ENCODE results near the gene ASPN.

Gene ASPN

DNA sequence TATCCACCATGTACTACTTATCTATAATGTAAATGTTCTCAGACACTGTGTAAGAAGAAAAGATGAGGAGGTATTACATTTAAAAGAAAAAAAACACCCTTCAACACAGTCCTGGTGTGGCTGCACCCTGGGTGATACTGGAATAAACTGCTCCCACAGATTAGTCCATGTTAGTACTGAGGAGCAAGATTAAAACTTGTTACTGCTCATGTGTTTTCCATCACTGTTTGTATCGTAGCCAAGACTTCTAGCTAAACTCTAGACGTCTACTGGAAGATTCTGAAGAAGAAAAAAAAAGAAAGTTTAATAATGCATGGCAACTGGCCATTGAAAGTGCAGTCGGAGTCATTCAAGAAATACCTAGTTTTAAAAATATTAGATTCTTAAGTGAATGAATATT lies at the start of gene ASPN:
TSS of gene ASPN (minus strand) at position 178 of the 400 bp plus-strand sequence.
- in situ Hi-C loops (cut with MboI; ENCODE audit: low sequenced_read_pairs), result no loop called here

DNA sequence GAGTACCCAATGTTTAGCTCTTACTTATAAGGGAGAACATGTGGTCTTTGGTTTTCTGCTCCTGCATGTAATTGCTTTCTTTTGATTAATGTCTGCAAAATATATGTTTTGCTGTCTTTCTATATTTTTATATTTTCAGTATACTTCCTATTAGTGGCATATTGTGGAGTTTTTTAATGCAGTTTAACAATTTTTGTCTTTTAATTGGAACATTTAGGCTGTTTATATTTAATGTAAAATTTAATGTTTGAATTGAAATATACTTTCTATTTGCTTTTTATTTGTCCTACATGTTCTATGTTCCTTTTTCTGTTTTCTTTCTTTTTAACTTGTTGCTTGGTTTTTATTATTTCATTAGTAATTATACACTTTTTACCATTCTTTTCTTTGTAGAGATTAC lies 48.6 kb upstream of the ASPN start:
- in situ Hi-C loops (cut with MboI; ENCODE audit: low sequenced_read_pairs), result no loop called here

DNA sequence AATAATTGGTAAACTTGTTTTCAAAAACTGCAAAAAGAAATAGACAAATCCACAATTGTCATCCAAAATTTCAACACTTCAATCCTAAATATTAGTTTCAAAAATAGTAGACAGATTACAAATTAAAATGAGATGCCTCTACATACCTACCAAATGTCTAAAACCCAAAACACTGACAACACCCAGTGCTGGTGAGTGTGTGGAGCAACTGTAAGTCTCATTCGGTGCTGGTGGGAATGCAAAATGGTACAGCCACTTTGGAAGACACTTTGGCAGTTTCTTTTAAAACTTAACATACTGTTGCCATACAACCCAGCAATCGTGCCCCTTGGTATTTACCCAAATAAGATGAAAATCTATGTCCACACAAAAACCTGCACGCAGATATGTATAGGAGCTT lies 46.8 kb upstream of the ASPN start:
- in situ Hi-C loops (cut with MboI; ENCODE audit: low sequenced_read_pairs), result no loop called here

DNA sequence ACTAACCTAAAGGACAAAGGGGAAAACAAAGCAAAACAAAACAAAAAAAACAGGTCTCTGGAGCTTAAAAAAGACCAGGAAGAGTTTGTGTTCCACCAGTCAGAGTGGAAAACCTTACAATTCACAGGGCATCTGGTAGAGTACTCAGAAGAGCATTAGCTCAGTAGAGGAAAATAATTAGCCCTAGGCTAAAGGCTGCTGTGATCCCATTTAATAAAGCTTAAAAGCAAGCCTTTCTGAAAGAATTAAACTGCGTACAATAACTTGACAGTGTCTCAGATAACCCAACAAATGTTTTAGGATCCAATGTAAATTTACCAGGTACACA lies 46.2 kb upstream of the ASPN start:
- in situ Hi-C loops (cut with MboI; ENCODE audit: low sequenced_read_pairs), result no loop called here

DNA sequence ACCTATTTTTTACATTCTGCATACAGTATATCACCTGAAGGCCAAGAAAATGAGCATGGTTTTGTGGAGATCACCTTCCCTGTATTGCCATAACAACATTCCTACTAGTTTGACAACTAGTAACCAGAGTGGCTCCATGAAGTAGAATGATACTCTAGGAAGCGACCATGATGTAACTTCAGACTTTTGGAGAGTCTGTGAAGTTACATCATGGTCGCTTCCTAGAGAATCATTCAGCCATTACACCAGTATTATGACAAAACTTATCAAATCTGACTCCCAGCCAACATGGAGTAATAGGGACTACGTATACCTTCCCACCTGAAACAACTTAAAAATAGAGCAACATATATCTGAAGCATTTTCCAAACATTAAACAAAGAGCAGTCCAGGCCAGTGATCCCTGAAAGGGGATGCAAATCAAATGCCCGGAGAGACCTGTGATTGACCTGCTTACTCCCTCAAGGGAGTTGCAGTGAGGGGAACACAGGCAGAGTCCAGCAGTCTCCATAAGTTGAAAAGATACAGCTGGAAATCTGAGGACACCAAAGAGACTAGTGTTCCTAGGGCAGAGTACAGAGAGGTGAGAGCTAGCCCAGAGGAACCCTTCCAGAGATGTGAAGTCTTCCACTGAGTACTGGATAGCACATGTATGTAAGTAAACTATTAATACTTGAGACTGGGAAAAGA lies 45.7 kb upstream of the ASPN start:
- in situ Hi-C loops (cut with MboI; ENCODE audit: low sequenced_read_pairs), result no loop called here

DNA sequence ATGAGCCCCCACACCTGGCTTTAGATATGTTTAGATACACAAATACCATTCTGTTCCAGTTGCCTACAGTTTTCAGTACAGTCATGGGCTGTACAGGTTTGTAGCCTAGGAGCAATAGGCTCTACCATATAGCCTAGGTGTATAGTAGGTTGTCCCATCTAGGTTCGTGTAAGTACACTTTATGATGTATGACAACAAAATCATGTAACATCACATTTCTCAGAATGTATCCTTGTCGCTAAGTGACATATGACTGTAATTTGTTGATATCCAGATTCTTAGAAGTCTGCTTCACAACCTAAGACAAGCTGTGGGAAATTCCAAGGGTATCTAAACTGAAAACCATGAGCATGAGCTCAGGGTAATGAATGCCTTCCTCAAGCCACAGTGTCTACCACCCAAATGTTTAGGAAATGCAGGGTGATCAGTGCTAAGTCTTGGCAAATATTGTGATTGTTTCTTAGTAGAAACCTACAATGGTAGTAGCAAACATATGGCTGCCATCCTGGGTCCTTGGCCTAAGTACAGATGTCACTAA lies 45.1 kb upstream of the ASPN start:
- in situ Hi-C loops (cut with MboI; ENCODE audit: low sequenced_read_pairs), result no loop called here

GRCh38 chr9:92525306-92525705 lies 43.0 kb upstream of the ASPN start:
- in situ Hi-C loops (cut with MboI; ENCODE audit: low sequenced_read_pairs), result no loop called here

- in situ Hi-C loops (cut with MboI; ENCODE audit: low sequenced_read_pairs), result no loop called here
Observed at GRCh38 chr9:92524881-92525280, 42.6 kb upstream of the ASPN start.

- in situ Hi-C loops (cut with MboI; ENCODE audit: low sequenced_read_pairs), result no loop called here
Observed at GRCh38 chr9:92522983-92523970, 41.0 kb upstream of the ASPN start.

- in situ Hi-C loops (cut with MboI; ENCODE audit: low sequenced_read_pairs), result no loop called here
Observed at GRCh38 chr9:92520837-92521236, 38.5 kb upstream of the ASPN start.

DNA sequence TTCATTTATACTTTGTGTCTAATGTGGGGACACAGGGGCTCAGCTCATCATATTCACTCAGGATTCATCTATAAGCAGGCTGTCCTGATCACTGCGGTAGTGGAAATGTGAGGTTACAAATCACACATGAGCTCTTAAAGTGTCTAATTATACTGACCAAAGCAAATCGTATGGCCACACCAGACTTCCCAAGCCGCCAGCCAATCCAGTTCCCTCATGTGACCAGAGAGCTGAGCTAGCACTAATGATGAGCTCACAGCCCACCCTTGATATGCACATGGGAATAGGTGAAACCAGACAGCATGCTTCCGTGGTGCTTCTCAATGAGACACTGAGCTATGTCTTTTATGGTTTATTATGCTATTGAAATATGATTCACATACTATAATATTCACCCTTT lies 35.9 kb upstream of the ASPN start:
- in situ Hi-C loops (cut with MboI; ENCODE audit: low sequenced_read_pairs), result no loop called here

DNA sequence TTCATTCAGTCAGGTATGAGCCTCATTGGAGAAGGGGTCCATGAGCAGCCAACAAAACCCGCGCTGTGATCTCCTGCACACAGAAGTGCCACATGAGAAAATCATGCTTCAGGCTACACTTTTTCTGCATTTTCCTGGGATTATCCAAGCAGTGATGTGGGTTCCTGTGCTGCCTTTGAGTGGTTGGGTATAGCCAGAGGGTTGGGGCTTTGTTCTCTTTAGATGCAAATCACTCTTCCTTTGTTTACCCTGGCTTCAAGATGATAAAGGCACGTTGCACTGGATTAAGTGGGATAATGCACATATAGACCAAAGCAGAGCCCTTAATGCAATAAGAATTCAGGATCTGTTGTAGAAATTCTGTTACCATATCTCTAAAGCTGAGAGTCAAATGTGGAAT lies 34.7 kb upstream of the ASPN start:
- in situ Hi-C loops (cut with MboI; ENCODE audit: low sequenced_read_pairs), result no loop called here

GRCh38 chr9:92516521-92516920 lies 34.2 kb upstream of the ASPN start:
- in situ Hi-C loops (cut with MboI; ENCODE audit: low sequenced_read_pairs), result no loop called here

- in situ Hi-C loops (cut with MboI; ENCODE audit: low sequenced_read_pairs), result no loop called here
Observed at GRCh38 chr9:92514635-92515034, 32.3 kb upstream of the ASPN start.

GRCh38 chr9:92513349-92513748 lies 31.0 kb upstream of the ASPN start:
- in situ Hi-C loops (cut with MboI; ENCODE audit: low sequenced_read_pairs), result no loop called here

GRCh38 chr9:92512622-92513021 lies 30.3 kb upstream of the ASPN start:
- in situ Hi-C loops (cut with MboI; ENCODE audit: low sequenced_read_pairs), result no loop called here

DNA sequence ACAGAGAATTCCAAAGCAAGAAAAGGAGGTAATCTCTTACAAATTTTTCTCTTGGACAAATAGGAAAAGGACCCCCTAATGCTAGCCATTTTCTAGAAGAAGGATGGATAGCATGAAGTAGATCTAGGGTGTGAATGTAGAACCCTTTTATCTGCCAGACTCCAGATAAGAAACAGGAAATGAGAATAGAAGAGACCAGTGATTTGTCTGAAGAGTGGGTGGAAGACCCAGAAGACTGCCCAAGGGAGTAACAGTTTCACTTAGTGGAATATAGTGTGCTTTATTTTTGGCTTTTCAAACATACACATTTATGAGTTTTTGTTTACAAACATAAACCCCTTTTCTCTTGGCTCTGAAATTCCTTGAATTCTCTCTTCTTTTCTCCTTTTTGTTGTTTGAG lies 28.4 kb upstream of the ASPN start:
- in situ Hi-C loops (cut with MboI; ENCODE audit: low sequenced_read_pairs), result no loop called here

GRCh38 chr9:92509050-92509449 lies 26.7 kb upstream of the ASPN start:
- in situ Hi-C loops (cut with MboI; ENCODE audit: low sequenced_read_pairs), result no loop called here

GRCh38 chr9:92508018-92508820 lies 25.9 kb upstream of the ASPN start:
- in situ Hi-C loops (cut with MboI; ENCODE audit: low sequenced_read_pairs), result no loop called here

DNA sequence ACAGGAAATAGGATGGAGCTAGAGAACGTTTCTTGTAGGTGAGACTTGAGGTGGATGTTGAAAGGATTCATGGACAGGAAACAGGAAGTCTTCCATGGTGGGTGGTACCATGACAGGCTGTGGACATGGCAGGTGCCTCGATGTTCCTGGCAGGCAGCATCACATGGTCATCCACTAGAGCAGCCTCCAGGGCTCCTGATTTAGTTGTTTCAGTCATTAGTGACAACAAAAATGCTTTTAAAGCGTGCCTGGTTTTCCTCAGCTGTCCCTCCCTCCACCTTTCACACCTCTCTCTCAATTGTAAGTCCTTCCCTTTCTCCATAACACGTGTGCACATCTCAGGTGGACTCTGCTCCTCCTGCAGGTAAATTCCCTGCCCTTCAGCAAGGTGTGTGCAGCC lies 25.2 kb upstream of the ASPN start:
- in situ Hi-C loops (cut with MboI; ENCODE audit: low sequenced_read_pairs), result no loop called here

DNA sequence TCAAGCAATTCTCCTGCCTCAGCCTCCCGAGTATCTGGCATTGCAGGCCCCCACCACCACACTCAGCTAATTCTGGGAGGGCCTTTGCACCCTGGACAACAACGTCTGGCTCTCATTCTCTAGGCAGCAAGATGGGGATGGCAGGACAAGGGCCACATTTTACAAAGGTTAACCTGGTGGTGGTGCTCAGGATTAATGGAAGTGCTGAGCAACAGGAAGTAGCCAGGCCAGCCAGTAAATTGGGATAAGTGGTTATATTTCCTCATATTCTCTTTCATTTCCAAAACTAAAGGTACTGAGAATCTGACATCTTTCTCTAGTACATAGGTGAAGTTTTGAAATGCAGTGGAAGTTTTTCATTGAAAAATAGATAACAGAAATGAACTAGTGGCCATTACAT lies 24.7 kb upstream of the ASPN start:
- in situ Hi-C loops (cut with MboI; ENCODE audit: low sequenced_read_pairs), result no loop called here
